HepG2 (cell line): ENCODE measurements around the gene VTN. TPM values are rescaled to one million over a fixed set of nuclear protein-coding genes. Genes with fewer than 3 reads are reported as not detected.

Source experiments
- DNMT3B ChIP-seq: conservative IDR thresholded peaks from 2 replicates; pipeline ENCODE4 v1.6.1; 2016; ENCODE audit warnings: missing biosample characterization, control low read depth
- EHMT2 ChIP-seq: fragments of 200-600 bp; sonication (generic); IDR thresholded peaks from 2 replicates; pipeline ENCODE4 v1.7.0; 2017; ENCODE audit warnings: antibody characterized with exemption, low read depth, low read length, borderline replicate concordance
- HNRNPLL ChIP-seq: fragments of 200-400 bp; formaldehyde crosslinking; IDR thresholded peaks from 2 replicates; pipeline ENCODE4 v1.6.1; 2017; ENCODE audit warnings: mild to moderate bottlenecking, low read depth, low read length; ENCODE audit not compliant: poor library complexity, severe bottlenecking
- ISL2 ChIP-seq: sonication (generic); formaldehyde crosslinking; IDR thresholded peaks from 2 replicates; pipeline ENCODE4 v1.5.0; 2020; ENCODE audit warnings: missing genetic modification reagents
- KMT2A ChIP-seq: sonication (generic); formaldehyde crosslinking; IDR thresholded peaks from 2 replicates; pipeline ENCODE4 v1.4.0; 2020; ENCODE audit warnings: missing genetic modification reagents
- POLR2A ChIP-seq, 2 experiments: IDR thresholded peaks; 2 replicates each; pipeline ENCODE4 v1.6.1; 2011; ENCODE audit warnings: low read depth in 2 of 2, low read length in 2 of 2, mild to moderate bottlenecking in 1 of 2, moderate library complexity in 1 of 2; ENCODE audit not compliant: insufficient read depth in 1 of 2
- RAD21 ChIP-seq: fragments of 450-650 bp; formaldehyde crosslinking; IDR thresholded peaks from 2 replicates; pipeline ENCODE4 v1.5.0; 2020; ENCODE audit warnings: mild to moderate bottlenecking
- RNF2 ChIP-seq: fragments of 450-650 bp; conservative IDR thresholded peaks from 2 replicates; pipeline ENCODE4 v1.6.1; 2016; ENCODE audit warnings: low read depth
- SIX4 ChIP-seq: sonication (generic); formaldehyde crosslinking; IDR thresholded peaks from 2 replicates; pipeline ENCODE4 v1.4.0; 2020; ENCODE audit warnings: missing genetic modification reagents
- TBL1XR1 ChIP-seq: fragments of 150-350 bp; IDR thresholded peaks from 2 replicates; pipeline ENCODE4 v1.6.1; 2014; ENCODE audit warnings: borderline replicate concordance, low read length; ENCODE audit not compliant: partially characterized antibody
- ZBTB38 ChIP-seq: sonication (generic); formaldehyde crosslinking; IDR thresholded peaks from 2 replicates; pipeline ENCODE4 v1.5.1; 2020; ENCODE audit warnings: mild to moderate bottlenecking, missing genetic modification reagents
- ZFP62 ChIP-seq: sonication (generic); formaldehyde crosslinking; IDR thresholded peaks from 2 replicates; pipeline ENCODE4 v1.4.0; 2020; ENCODE audit warnings: missing genetic modification reagents
- ZIK1 ChIP-seq: sonication (generic); formaldehyde crosslinking; IDR thresholded peaks from 2 replicates; pipeline ENCODE4 v1.5.0; 2020; ENCODE audit warnings: mild to moderate bottlenecking, low read depth, missing genetic modification reagents, borderline replicate concordance
- ZNF121 ChIP-seq: sonication (generic); formaldehyde crosslinking; IDR thresholded peaks from 2 replicates; pipeline ENCODE4 v1.5.0; 2020; ENCODE audit warnings: mild to moderate bottlenecking, missing genetic modification reagents
- ZNF264 ChIP-seq: sonication (generic); formaldehyde crosslinking; IDR thresholded peaks from 2 replicates; pipeline ENCODE4 v1.4.0; 2020; ENCODE audit warnings: missing genetic modification reagents
- ZNF34 ChIP-seq: sonication (generic); formaldehyde crosslinking; IDR thresholded peaks from 2 replicates; pipeline ENCODE4 v1.4.0; 2020; ENCODE audit warnings: mild to moderate bottlenecking, missing genetic modification reagents, borderline replicate concordance
- ZNF563 ChIP-seq: sonication (generic); formaldehyde crosslinking; IDR thresholded peaks from 2 replicates; pipeline ENCODE4 v1.8.0; 2022; ENCODE audit warnings: mild to moderate bottlenecking, moderate library complexity, missing genetic modification reagents
- ZNF615 ChIP-seq: sonication (generic); formaldehyde crosslinking; IDR thresholded peaks from 2 replicates; pipeline ENCODE4 v1.5.0; 2020; ENCODE audit warnings: mild to moderate bottlenecking, missing genetic modification reagents, borderline replicate concordance
- ZNF775 ChIP-seq: sonication (generic); formaldehyde crosslinking; IDR thresholded peaks from 2 replicates; pipeline ENCODE4 v1.4.0; 2020; ENCODE audit warnings: missing genetic modification reagents, mild to moderate bottlenecking, moderate library complexity, borderline replicate concordance
- ZNF776 ChIP-seq: sonication (generic); formaldehyde crosslinking; IDR thresholded peaks from 2 replicates; pipeline ENCODE4 v1.4.0; 2020; ENCODE audit warnings: mild to moderate bottlenecking, missing genetic modification reagents
- ZSCAN29 ChIP-seq: sonication (generic); formaldehyde crosslinking; conservative IDR thresholded peaks from 2 replicates; pipeline ENCODE4 v1.4.0; 2020; ENCODE audit warnings: mild to moderate bottlenecking, missing genetic modification reagents
- polyA plus RNA-seq, 8 experiments: library from polyadenylated mRNA; depleted of rRNA in 3 of 8; stranded (reverse) in 7 of 8; unstranded in 1 of 8; fragments of >200 nt; fragmentation: Illumina TruSeq in 4 of 8; extraction: Trizol in 4 of 8; gene quantifications; 2 replicates each; pipeline versions ENCODE4 v1.2.1 to v1.2.3, GENCODE V29; 2011 to 2016; ENCODE audit warnings: low read depth in 4 of 8, missing spikeins in 1 of 8, mixed read lengths in 1 of 8; ENCODE audit not compliant: insufficient read depth in 1 of 8
- total RNA-seq, 5 experiments: library from RNA; depleted of rRNA; stranded (reverse); fragments of >200 nt; fragmentation: Illumina TruSeq; extraction: Trizol; gene quantifications; 2 replicates each; pipeline ENCODE4 v1.2.3, GENCODE V29; 2016; ENCODE audit warnings: low read depth in 1 of 5
- TF ChIP-seq, protein P1 (sequence below): sonication (generic); formaldehyde crosslinking; IDR thresholded peaks from 2 replicates; pipeline ENCODE4 v1.8.0; 2022; ENCODE audit warnings: missing genetic modification reagents, mild to moderate bottlenecking, moderate library complexity, borderline replicate concordance
- TF ChIP-seq, protein P2 (sequence below): sonication (generic); formaldehyde crosslinking; IDR thresholded peaks from 2 replicates; pipeline ENCODE4; 2020; ENCODE audit warnings: missing genetic modification reagents, mild to moderate bottlenecking, borderline replicate concordance

VTN gene
- total and polyA plus RNA-seq, 2 of the 13 experiments (the other 11 are each of a cell fraction or from before 2014, with no cell fraction given): 108 to 131 TPM

DNA sequence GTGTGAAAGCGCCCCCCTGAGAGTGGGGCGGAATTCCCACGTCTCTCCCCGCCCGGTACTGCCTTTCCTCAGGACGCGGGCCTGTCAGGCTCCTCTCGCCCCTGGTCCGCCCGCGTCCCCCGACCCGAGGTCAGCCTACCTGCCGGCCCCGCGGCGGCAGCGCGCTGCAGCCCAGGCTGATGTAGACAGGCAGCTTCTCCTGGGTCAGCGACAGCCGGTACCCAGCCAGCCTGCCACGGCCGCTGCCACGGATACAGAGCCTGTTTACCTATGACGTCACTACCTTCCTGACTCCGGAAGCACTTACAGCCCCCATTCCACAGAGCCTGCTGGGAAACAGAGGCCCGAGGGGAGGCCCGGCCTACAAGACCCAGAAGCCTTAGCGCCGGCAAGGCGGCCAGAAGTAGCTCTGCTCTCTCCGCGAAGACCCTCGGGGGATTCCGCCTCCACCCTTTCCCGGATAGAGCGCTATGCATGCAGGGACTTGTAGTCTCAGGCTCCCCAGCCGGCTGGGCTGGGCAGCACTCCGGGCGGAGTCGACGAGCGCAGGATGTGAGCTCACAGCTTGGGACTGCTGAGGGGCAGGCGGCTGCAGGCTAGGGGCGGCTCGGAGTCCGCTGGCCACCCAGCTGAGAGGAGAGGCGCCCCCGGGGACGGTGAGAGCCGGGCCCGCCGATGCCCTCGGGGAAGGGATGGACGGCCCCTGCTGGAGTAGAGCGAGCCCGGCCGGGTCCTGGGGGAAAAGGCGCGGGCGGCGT is 34.7 kb downstream of the VTN start, which contains the start of the genes IFT20 and TNFAIP1 (continued):
- no peak for TF ChIP-seq EHMT2
- peak; percentile 70 for TF ChIP-seq ISL2 (CRISPR knock-in tag)
- peak; percentile 30; the same call in 1 of the 2 replicates for TF ChIP-seq SIX4
- no peak for TF ChIP-seq ZFP62 (CRISPR knock-in tag)
- peak; percentile 67; the same call in 1 of the 2 replicates for TF ChIP-seq DNMT3B (CRISPR knock-in tag)
- peak; percentile 38; the same call in 1 of the 2 replicates for TF ChIP-seq ZNF264
- TF ChIP-seq ZNF776 (CRISPR knock-in tag): peak; percentile 55; the same call in 1 of the 2 replicates
- TF ChIP-seq, protein P1, sequence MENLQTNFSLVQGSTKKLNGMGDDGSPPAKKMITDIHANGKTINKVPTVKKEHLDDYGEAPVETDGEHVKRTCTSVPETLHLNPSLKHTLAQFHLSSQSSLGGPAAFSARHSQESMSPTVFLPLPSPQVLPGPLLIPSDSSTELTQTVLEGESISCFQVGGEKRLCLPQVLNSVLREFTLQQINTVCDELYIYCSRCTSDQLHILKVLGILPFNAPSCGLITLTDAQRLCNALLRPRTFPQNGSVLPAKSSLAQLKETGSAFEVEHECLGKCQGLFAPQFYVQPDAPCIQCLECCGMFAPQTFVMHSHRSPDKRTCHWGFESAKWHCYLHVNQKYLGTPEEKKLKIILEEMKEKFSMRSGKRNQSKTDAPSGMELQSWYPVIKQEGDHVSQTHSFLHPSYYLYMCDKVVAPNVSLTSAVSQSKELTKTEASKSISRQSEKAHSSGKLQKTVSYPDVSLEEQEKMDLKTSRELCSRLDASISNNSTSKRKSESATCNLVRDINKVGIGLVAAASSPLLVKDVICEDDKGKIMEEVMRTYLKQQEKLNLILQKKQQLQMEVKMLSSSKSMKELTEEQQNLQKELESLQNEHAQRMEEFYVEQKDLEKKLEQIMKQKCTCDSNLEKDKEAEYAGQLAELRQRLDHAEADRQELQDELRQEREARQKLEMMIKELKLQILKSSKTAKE (CRISPR knock-in tag): no peak
- TF ChIP-seq ZIK1 (CRISPR knock-in tag): peak; percentile 54; the same call in 1 of the 2 replicates
- TF ChIP-seq ZNF121: 0 out of 2 replicates have a peak, but pooled peaks have one; percentile 32
- TF ChIP-seq ZBTB38 (CRISPR knock-in tag): peak; percentile 52
- TF ChIP-seq TBL1XR1: peak; percentile 93
- TF ChIP-seq ZNF563 (CRISPR knock-in tag): no peak
- peak; percentile 76 for TF ChIP-seq HNRNPLL
- TF ChIP-seq ZNF34 (CRISPR knock-in tag): peak; percentile 71
- TF ChIP-seq, protein P2, sequence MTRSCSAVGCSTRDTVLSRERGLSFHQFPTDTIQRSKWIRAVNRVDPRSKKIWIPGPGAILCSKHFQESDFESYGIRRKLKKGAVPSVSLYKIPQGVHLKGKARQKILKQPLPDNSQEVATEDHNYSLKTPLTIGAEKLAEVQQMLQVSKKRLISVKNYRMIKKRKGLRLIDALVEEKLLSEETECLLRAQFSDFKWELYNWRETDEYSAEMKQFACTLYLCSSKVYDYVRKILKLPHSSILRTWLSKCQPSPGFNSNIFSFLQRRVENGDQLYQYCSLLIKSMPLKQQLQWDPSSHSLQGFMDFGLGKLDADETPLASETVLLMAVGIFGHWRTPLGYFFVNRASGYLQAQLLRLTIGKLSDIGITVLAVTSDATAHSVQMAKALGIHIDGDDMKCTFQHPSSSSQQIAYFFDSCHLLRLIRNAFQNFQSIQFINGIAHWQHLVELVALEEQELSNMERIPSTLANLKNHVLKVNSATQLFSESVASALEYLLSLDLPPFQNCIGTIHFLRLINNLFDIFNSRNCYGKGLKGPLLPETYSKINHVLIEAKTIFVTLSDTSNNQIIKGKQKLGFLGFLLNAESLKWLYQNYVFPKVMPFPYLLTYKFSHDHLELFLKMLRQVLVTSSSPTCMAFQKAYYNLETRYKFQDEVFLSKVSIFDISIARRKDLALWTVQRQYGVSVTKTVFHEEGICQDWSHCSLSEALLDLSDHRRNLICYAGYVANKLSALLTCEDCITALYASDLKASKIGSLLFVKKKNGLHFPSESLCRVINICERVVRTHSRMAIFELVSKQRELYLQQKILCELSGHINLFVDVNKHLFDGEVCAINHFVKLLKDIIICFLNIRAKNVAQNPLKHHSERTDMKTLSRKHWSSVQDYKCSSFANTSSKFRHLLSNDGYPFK (CRISPR knock-in tag): peak; percentile 95
- peak; percentile 42 to 87; a peak in 3 of 4 replicates for TF ChIP-seq POLR2A (IDR thresholded peaks at IDR 0.05; ENCODE audit: insufficient read depth in 1 of 2, low read depth in 2 of 2, low read length in 2 of 2)
- TF ChIP-seq RAD21 (CRISPR knock-in tag): peak; percentile 26; the same call in 1 of the 2 replicates
- peak; percentile 58; the same call in 1 of the 2 replicates for TF ChIP-seq ZSCAN29 (CRISPR knock-in tag)
- no peak for TF ChIP-seq ZNF615 (CRISPR knock-in tag)
- TF ChIP-seq ZNF775 (CRISPR knock-in tag): no peak
- TF ChIP-seq RNF2: 0 out of 2 replicates have a peak, but pooled peaks have one; percentile 31
- peak; percentile 93 for TF ChIP-seq KMT2A (CRISPR knock-in tag)
